Measurements from ENCODE around the gene SV2A. TPM values are rescaled to one million over a fixed set of nuclear protein-coding genes. Genes with fewer than 3 reads are reported as not detected.

Gene SV2A
- total RNA-seq, 2 donors from 2014 or later: 25.6 to 26.2 TPM

GRCh38 chr1:149927056-149927562 is 9.5 kb upstream of the SV2A start:
- Mint-ChIP-seq H3K4me3 (peak overlapping the region; percentile 86), H3K27ac (peak overlapping the region; percentile 99), H3K27me3 (ENCODE audit: insufficient read depth) (peaks cover 4% of the 10 kb centered on the region), H3K36me3 (ENCODE audit: low read depth) (peaks cover 43% of the 10 kb centered on the region), H3K4me1 (peaks cover 19% of the 10 kb centered on the region), H3K9me3 (no peaks in the 10 kb centered on the region)
- no peaks in the 10 kb centered on the region for H3K27me3 ChIP-seq (ENCODE audit: control insufficient read depth, insufficient read depth, low read length, poor library complexity, severe bottlenecking)
- no peaks in the 10 kb centered on the region for H3K9me3 ChIP-seq (ENCODE audit: control insufficient read depth, low read length)
- no peak overlapping the region for H3K27ac ChIP-seq (ENCODE audit: low read depth, low read length)
- H3K36me3 ChIP-seq (ENCODE audit: control insufficient read depth, insufficient read depth, low read length): peaks cover 46% of the 10 kb centered on the region
- 2 to 4% methylated on average over 4 to 10 of the region's 10 CpGs for WGBS, 2 experiments (ENCODE audit: insufficient coverage in 1 of 2, insufficient read length in 1 of 2)
- peaks cover 6% of the 10 kb centered on the region for H3K4me1 ChIP-seq (ENCODE audit: control insufficient read depth, insufficient read depth, low read length)
- DNase-seq: no peak
- peak overlapping the region; percentile 99 for H3K9ac ChIP-seq (ENCODE audit: extremely low read depth, low read length, poor library complexity, severe bottlenecking)
- peak overlapping the region; percentile 99 for H3K4me3 ChIP-seq (ENCODE audit: low read length)
- TF ChIP-seq CTCF (conservative IDR thresholded peaks at IDR 0.05): no peak

- Mint-ChIP-seq H3K4me3 (peak overlapping the region; percentile 86), H3K36me3 (ENCODE audit: low read depth) (peaks cover 43% of the 10 kb centered on the region), H3K27me3 (ENCODE audit: insufficient read depth) (no peaks in the 10 kb centered on the region), H3K9me3 (no peaks in the 10 kb centered on the region), H3K27ac (peak overlapping the region; percentile 69), H3K4me1 (peaks cover 19% of the 10 kb centered on the region)
- no peak for DNase-seq
- peaks cover 46% of the 10 kb centered on the region for H3K36me3 ChIP-seq (ENCODE audit: control insufficient read depth, insufficient read depth, low read length)
- peak overlapping the region; percentile 99 for H3K4me3 ChIP-seq (ENCODE audit: low read length)
- H3K27me3 ChIP-seq (ENCODE audit: control insufficient read depth, insufficient read depth, low read length, poor library complexity, severe bottlenecking): no peaks in the 10 kb centered on the region
- H3K4me1 ChIP-seq (ENCODE audit: control insufficient read depth, insufficient read depth, low read length): peaks cover 6% of the 10 kb centered on the region
- H3K27ac ChIP-seq (ENCODE audit: low read depth, low read length): no peak overlapping the region
- no peaks in the 10 kb centered on the region for H3K9me3 ChIP-seq (ENCODE audit: control insufficient read depth, low read length)
- no peak overlapping the region for H3K9ac ChIP-seq (ENCODE audit: extremely low read depth, low read length, poor library complexity, severe bottlenecking)
- 95 to 97% methylated on average over 9 of the region's 9 CpGs for WGBS, 2 experiments (ENCODE audit: insufficient coverage in 1 of 2, insufficient read length in 1 of 2)
- no peak for TF ChIP-seq CTCF (conservative IDR thresholded peaks at IDR 0.05)
These were observed 8.7 kb upstream of the SV2A start for GRCh38 chr1:149926296-149926695.

GRCh38 chr1:149925751-149926150 is 8.1 kb upstream of the SV2A start:
- H3K9me3 ChIP-seq (ENCODE audit: control insufficient read depth, low read length): no peaks in the 10 kb centered on the region
- Mint-ChIP-seq H3K9me3 (no peaks in the 10 kb centered on the region), H3K4me3 (peak overlapping the region; percentile 86), H3K27me3 (ENCODE audit: insufficient read depth) (no peaks in the 10 kb centered on the region), H3K4me1 (peaks cover 19% of the 10 kb centered on the region), H3K27ac (no peak overlapping the region), H3K36me3 (ENCODE audit: low read depth) (peaks cover 43% of the 10 kb centered on the region)
- H3K9ac ChIP-seq (ENCODE audit: extremely low read depth, low read length, poor library complexity, severe bottlenecking): no peak overlapping the region
- no peak overlapping the region for H3K27ac ChIP-seq (ENCODE audit: low read depth, low read length)
- H3K27me3 ChIP-seq (ENCODE audit: control insufficient read depth, insufficient read depth, low read length, poor library complexity, severe bottlenecking): no peaks in the 10 kb centered on the region
- H3K36me3 ChIP-seq (ENCODE audit: control insufficient read depth, insufficient read depth, low read length): peaks cover 46% of the 10 kb centered on the region
- no peak for DNase-seq
- WGBS, 2 experiments (ENCODE audit: insufficient coverage in 1 of 2, insufficient read length in 1 of 2): 86% methylated on average over 2 of the region's 2 CpGs; no CpG with 5 or more reads in 1 of the 2 experiments
- no peak for TF ChIP-seq CTCF (conservative IDR thresholded peaks at IDR 0.05)
- H3K4me1 ChIP-seq (ENCODE audit: control insufficient read depth, insufficient read depth, low read length): peaks cover 6% of the 10 kb centered on the region
- H3K4me3 ChIP-seq (ENCODE audit: low read length): peak overlapping the region; percentile 99
